GM23338 (cell line): ENCODE results near the gene ARHGEF28. TPM values are rescaled to one million over a fixed set of nuclear protein-coding genes. Genes with fewer than 3 reads are reported as not detected.

Source experiments
- ATAC-seq: fragments of 200-7000 bp; cut with Tn5 transposase; 3 replicates; pipeline ENCODE4 v1.9.1; 2020
- DNase-seq: peaks from one replicate; pipeline ENCODE4 v3.0.0-alpha.2; 2015; ENCODE audit warnings: low spot score
- H2AFZ ChIP-seq: fragments of 200-600 bp; sonication (generic); 2 replicates; pipeline ENCODE4 v1.8.0; 2016; ENCODE audit warnings: antibody characterized with exemption, mild to moderate bottlenecking, moderate library complexity
- H3F3A ChIP-seq: fragments of 200-600 bp; sonication (generic); replicated peaks from 2 replicates; pipeline ENCODE4 v1.8.0; 2017; ENCODE audit warnings: antibody characterized with exemption, mixed run types, low read depth
- H3K27ac ChIP-seq: fragments of 200-600 bp; sonication (generic); 2 replicates; pipeline ENCODE4 v1.6.1; 2016; ENCODE audit warnings: low read depth
- H3K27me3 ChIP-seq: fragments of 200-600 bp; sonication (generic); 2 replicates; pipeline ENCODE4 v1.8.0; 2016; ENCODE audit warnings: mild to moderate bottlenecking, mixed run types, moderate library complexity; ENCODE audit not compliant: insufficient read depth
- H3K36me3 ChIP-seq: fragments of 200-600 bp; sonication (generic); 2 replicates; pipeline ENCODE4 v1.8.0; 2016; ENCODE audit warnings: mild to moderate bottlenecking; ENCODE audit not compliant: insufficient read depth
- H3K4me1 ChIP-seq: fragments of 200-600 bp; sonication (generic); 2 replicates; pipeline ENCODE4 v1.8.0; 2016; ENCODE audit warnings: mild to moderate bottlenecking, moderate library complexity; ENCODE audit not compliant: insufficient read depth
- H3K4me2 ChIP-seq: fragments of 200-600 bp; sonication (generic); 2 replicates; pipeline ENCODE4 v1.7.1; 2017; ENCODE audit warnings: mixed run types
- H3K4me3 ChIP-seq: fragments of 200-600 bp; sonication (generic); 2 replicates; pipeline ENCODE4 v1.6.1; 2016; ENCODE audit warnings: mixed run types
- H3K79me2 ChIP-seq: fragments of 200-600 bp; sonication (generic); replicated peaks from 2 replicates; pipeline ENCODE4 v1.8.0; 2017; ENCODE audit warnings: mild to moderate bottlenecking; ENCODE audit not compliant: insufficient read depth
- H3K9me2 ChIP-seq: fragments of 200-600 bp; sonication (generic); 2 replicates; pipeline ENCODE4 v1.8.0; 2017; ENCODE audit not compliant: insufficient read depth
- H4K20me1 ChIP-seq: fragments of 200-600 bp; sonication (generic); replicated peaks from 2 replicates; pipeline ENCODE4 v1.8.0; 2017; ENCODE audit warnings: mild to moderate bottlenecking; ENCODE audit not compliant: insufficient read depth
- H3K27ac Mint-ChIP-seq: 2 replicates; pipeline ENCODE4 v1.8.0; 2020; ENCODE audit warnings: inconsistent platforms, mild to moderate bottlenecking, moderate library complexity, mixed read lengths
- H3K27me3 Mint-ChIP-seq: 3 replicates; pipeline ENCODE4 v1.8.0; 2022; ENCODE audit warnings: low read depth, mild to moderate bottlenecking, moderate library complexity, mixed read lengths, inconsistent platforms; ENCODE audit not compliant: insufficient read depth, poor library complexity
- H3K36me3 Mint-ChIP-seq: 3 replicates; pipeline ENCODE4 v1.8.0; 2021; ENCODE audit warnings: low read depth, mild to moderate bottlenecking, inconsistent platforms, moderate library complexity, mixed read lengths
- H3K4me1 Mint-ChIP-seq: 3 replicates; pipeline ENCODE4 v1.8.0; 2020; ENCODE audit warnings: mild to moderate bottlenecking, inconsistent platforms, mixed read lengths
- H3K4me3 Mint-ChIP-seq: 3 replicates; pipeline ENCODE4 v1.8.0; 2021; ENCODE audit warnings: moderate library complexity, mild to moderate bottlenecking, inconsistent platforms, mixed read lengths
- H3K9me3 Mint-ChIP-seq: 3 replicates; pipeline ENCODE4 v1.8.0; 2020; ENCODE audit warnings: moderate library complexity, mild to moderate bottlenecking, inconsistent platforms, mixed read lengths
- CREB1 ChIP-seq: fragments of 250-450 bp; sonication (Bioruptor Pico); IDR thresholded peaks from 2 replicates; pipeline ENCODE4 v1.5.0; 2020; ENCODE audit warnings: low read depth, mild to moderate bottlenecking, moderate library complexity
- CTCF ChIP-seq, 2 experiments: fragments of 200-600 bp in 1 of 2; sonication (generic) in 1 of 2; conservative IDR thresholded peaks; 2 replicates each; pipeline versions ENCODE4 v1.5.1 to v1.6.1; 2016 to 2017; ENCODE audit warnings: antibody characterized with exemption in 2 of 2, low read depth in 2 of 2, mild to moderate bottlenecking in 2 of 2, moderate library complexity in 1 of 2
- ETS1 ChIP-seq: IDR thresholded peaks from 2 replicates; pipeline ENCODE4 v1.6.1; 2016; ENCODE audit warnings: antibody characterized with exemption
- EZH2 ChIP-seq: fragments of 200-600 bp; sonication (generic); IDR thresholded peaks from one replicate; pipeline ENCODE4 v1.8.0; 2017; ENCODE audit warnings: antibody characterized with exemption, mild to moderate bottlenecking, low read depth; ENCODE audit not compliant: unreplicated experiment
- EZH2phosphoT487 ChIP-seq: fragments of 200-600 bp; sonication (generic); IDR thresholded peaks from one replicate; pipeline ENCODE4 v1.8.1; 2018; ENCODE audit warnings: antibody characterized with exemption; ENCODE audit not compliant: unreplicated experiment
- JUNB ChIP-seq: IDR thresholded peaks from one replicate; pipeline ENCODE4 v1.6.1; 2016; ENCODE audit warnings: antibody characterized with exemption; ENCODE audit not compliant: unreplicated experiment
- NANOG ChIP-seq: IDR thresholded peaks from 2 replicates; pipeline ENCODE4 v1.6.1; 2016; ENCODE audit warnings: antibody characterized with exemption, borderline replicate concordance
- POLR2AphosphoS5 ChIP-seq: IDR thresholded peaks from 2 replicates; pipeline ENCODE4 v1.6.1; 2016; ENCODE audit warnings: antibody characterized with exemption, low read depth
- REST ChIP-seq: IDR thresholded peaks from one replicate; pipeline ENCODE4 v1.6.1; 2018; ENCODE audit warnings: antibody characterized with exemption; ENCODE audit not compliant: unreplicated experiment
- STAT1 ChIP-seq: IDR thresholded peaks from one replicate; pipeline ENCODE4 v1.6.1; 2016; ENCODE audit warnings: antibody characterized with exemption; ENCODE audit not compliant: unreplicated experiment
- ZNF331 ChIP-seq: fragments of 250-450 bp; sonication (Bioruptor Pico); IDR thresholded peaks from 2 replicates; pipeline ENCODE4 v1.5.0; 2020; ENCODE audit warnings: low read depth, mild to moderate bottlenecking, moderate library complexity
- ZNF462 ChIP-seq: fragments of 250-450 bp; sonication (Bioruptor Pico); IDR thresholded peaks from 2 replicates; pipeline ENCODE4 v1.5.0; 2020; ENCODE audit warnings: mild to moderate bottlenecking, moderate library complexity
- polyA plus RNA-seq: library from polyadenylated mRNA; unstranded; fragments of >200 nt; fragmentation: Nextera tagmentation; extraction: Ambion mirVana; gene quantifications from 2 replicates; pipeline ENCODE4 v1.2.1, GENCODE V29; 2016
- total RNA-seq: library from RNA; depleted of rRNA; stranded (reverse); fragments of >200 nt; shearing (Covaris generic); gene quantifications from 2 replicates; pipeline ENCODE4 v1.2.3, GENCODE V29; 2014

The ARHGEF28 gene
- total and polyA plus RNA-seq, 2 experiments from 2014 or later, result 0.39 to 1.0 TPM

- TF ChIP-seq ZNF331 (no peak), EZH2phosphoT487 (no peak)
Observed at GRCh38 chr5:73654819-73655318, 28.9 kb downstream of the ARHGEF28 start (continued).

- no peak for DNase-seq
- H3K4me1 ChIP-seq, result peaks cover 2% of the 10 kb centered on the region; the same call in 1 of the 2 replicates
- H3K27ac Mint-ChIP-seq, result no peak overlapping the region
- no peak overlapping the region for H3K27ac ChIP-seq
- H3K27me3 Mint-ChIP-seq, result peaks cover 3% of the 10 kb centered on the region
- H3K4me3 Mint-ChIP-seq, result no peak overlapping the region
- no peaks in the 10 kb centered on the region for H4K20me1 ChIP-seq
- no peaks in the 10 kb centered on the region for H3K9me3 Mint-ChIP-seq
- H3K27me3 ChIP-seq, result no peaks in the 10 kb centered on the region
- H3K4me3 ChIP-seq, result no peak overlapping the region
- no peak overlapping the region for H2AFZ ChIP-seq
- H3K79me2 ChIP-seq, result no peaks in the 10 kb centered on the region
- no peaks in the 10 kb centered on the region for H3K36me3 ChIP-seq
- H3K4me2 ChIP-seq, result no peak overlapping the region
- peaks cover 10% of the 10 kb centered on the region; the same call in 2 of the 3 replicates for H3K4me1 Mint-ChIP-seq
- ATAC-seq, result no peak
- no peaks in the 10 kb centered on the region for H3F3A ChIP-seq
- no peaks in the 10 kb centered on the region for H3K36me3 Mint-ChIP-seq
- H3K9me2 ChIP-seq, result peaks cover 3% of the 10 kb centered on the region; the same call in 1 of the 2 replicates
- TF ChIP-seq STAT1 (no peak), ZNF462 (no peak), CREB1 (no peak), ETS1 (no peak), EZH2phosphoT487 (no peak), EZH2 (no peak), JUNB (no peak), CTCF (conservative IDR thresholded peaks at IDR 0.05; ENCODE audit: low read depth in 2 of 2) (no peak), POLR2AphosphoS5 (no peak), REST (no peak), NANOG (no peak), ZNF331 (no peak)
Observed at GRCh38 chr5:73655521-73656160, 29.6 kb downstream of the ARHGEF28 start.
